Measurements from ENCODE around the gene GNAS. TPM values are rescaled to one million over a fixed set of nuclear protein-coding genes. Genes with fewer than 3 reads are reported as not detected.
A peak's percentile ranks its signal among the peaks of the same experiment; 100 is the strongest.

The GNAS gene
- total RNA-seq, 1 donor = 366 TPM

- TF ChIP-seq CTCF (IDR thresholded peaks at IDR 0.05; ENCODE audit: extremely low read depth, low read depth, low read length) = no peak
- peak overlapping the region; percentile 94 for H3K4me2 ChIP-seq (ENCODE audit: insufficient read depth, low read length)
- DNase-seq (ENCODE audit: insufficient read length, low spot score, missing footprints) = no peak
- H3K27ac ChIP-seq (ENCODE audit: low read depth, low read length) = peak overlapping the region; percentile 65
- peaks cover 34% of the 10 kb centered on the region for H3K4me1 ChIP-seq (ENCODE audit: insufficient read depth, low read length)
- H2AFZ ChIP-seq (ENCODE audit: low read length) = peak overlapping the region; percentile 47
- no peaks in the 10 kb centered on the region for H3K27me3 ChIP-seq (ENCODE audit: insufficient read depth, low read length)
- H4K20me1 ChIP-seq (ENCODE audit: insufficient read depth, low read length) = peaks cover 36% of the 10 kb centered on the region
- peaks cover 48% of the 10 kb centered on the region for H3K79me2 ChIP-seq (ENCODE audit: insufficient read depth, low read length)
- peak overlapping the region; percentile 91 for H3K4me3 ChIP-seq (ENCODE audit: insufficient read depth, low read length)
- H3K36me3 ChIP-seq (ENCODE audit: insufficient read depth, low read length) = peaks cover 12% of the 10 kb centered on the region
- H3K9me3 ChIP-seq (ENCODE audit: low read depth, low read length) = no peaks in the 10 kb centered on the region
Measured at GRCh38 chr20:58891718-58892140, 39.2 kb downstream of the GNAS start.

- H2AFZ ChIP-seq (ENCODE audit: low read length) = peak overlapping the region; percentile 47
- no peaks in the 10 kb centered on the region for H3K27me3 ChIP-seq (ENCODE audit: insufficient read depth, low read length)
- H3K9me3 ChIP-seq (ENCODE audit: low read depth, low read length) = no peaks in the 10 kb centered on the region
- peak; percentile 96 for DNase-seq (ENCODE audit: insufficient read length, low spot score, missing footprints)
- H4K20me1 ChIP-seq (ENCODE audit: insufficient read depth, low read length) = peaks cover 41% of the 10 kb centered on the region
- peak overlapping the region; percentile 94 for H3K4me2 ChIP-seq (ENCODE audit: insufficient read depth, low read length)
- TF ChIP-seq CTCF (IDR thresholded peaks at IDR 0.05; ENCODE audit: extremely low read depth, low read depth, low read length) = no peak
- peaks cover 54% of the 10 kb centered on the region for H3K79me2 ChIP-seq (ENCODE audit: insufficient read depth, low read length)
- H3K4me1 ChIP-seq (ENCODE audit: insufficient read depth, low read length) = peaks cover 34% of the 10 kb centered on the region
- peaks cover 12% of the 10 kb centered on the region for H3K36me3 ChIP-seq (ENCODE audit: insufficient read depth, low read length)
- H3K4me3 ChIP-seq (ENCODE audit: insufficient read depth, low read length) = peak overlapping the region; percentile 91
- peak overlapping the region; percentile 79 for H3K27ac ChIP-seq (ENCODE audit: low read depth, low read length)
Measured at GRCh38 chr20:58892141-58892931, 39.8 kb downstream of the GNAS start.

- Histone ChIP-seq H3K4me1 (ENCODE audit: insufficient read depth, low read length) (peaks cover 34% of the 10 kb centered on the region), H4K20me1 (ENCODE audit: insufficient read depth, low read length) (peaks cover 41% of the 10 kb centered on the region), H3K79me2 (ENCODE audit: insufficient read depth, low read length) (peaks cover 59% of the 10 kb centered on the region), H2AFZ (ENCODE audit: low read length) (no peak overlapping the region), H3K4me2 (ENCODE audit: insufficient read depth, low read length) (peak overlapping the region; percentile 94), H3K36me3 (ENCODE audit: insufficient read depth, low read length) (peaks cover 12% of the 10 kb centered on the region), H3K27me3 (ENCODE audit: insufficient read depth, low read length) (no peaks in the 10 kb centered on the region), H3K27ac (ENCODE audit: low read depth, low read length) (peak overlapping the region; percentile 79), H3K4me3 (ENCODE audit: insufficient read depth, low read length) (peak overlapping the region; percentile 91), H3K9me3 (ENCODE audit: low read depth, low read length) (no peaks in the 10 kb centered on the region)
- TF ChIP-seq CTCF (IDR thresholded peaks at IDR 0.05; ENCODE audit: extremely low read depth, low read depth, low read length) = no peak
- no peak for DNase-seq (ENCODE audit: insufficient read length, low spot score, missing footprints)
Measured at GRCh38 chr20:58892932-58893224, 40.4 kb downstream of the GNAS start.

GRCh38 chr20:58893355-58894120 lies 41.0 kb downstream of the GNAS start:
- H3K4me1 ChIP-seq (ENCODE audit: insufficient read depth, low read length) = peaks cover 30% of the 10 kb centered on the region
- peak overlapping the region; percentile 79 for H3K27ac ChIP-seq (ENCODE audit: low read depth, low read length)
- H4K20me1 ChIP-seq (ENCODE audit: insufficient read depth, low read length) = peaks cover 43% of the 10 kb centered on the region

More at GRCh38 chr20:58893355-58894120, 41.0 kb downstream of the GNAS start:
- Histone ChIP-seq H3K9me3 (ENCODE audit: low read depth, low read length) (no peaks in the 10 kb centered on the region), H3K36me3 (ENCODE audit: insufficient read depth, low read length) (peaks cover 15% of the 10 kb centered on the region), H3K4me2 (ENCODE audit: insufficient read depth, low read length) (peak overlapping the region; percentile 94), H2AFZ (ENCODE audit: low read length) (no peak overlapping the region), H3K27me3 (ENCODE audit: insufficient read depth, low read length) (no peaks in the 10 kb centered on the region), H3K4me3 (ENCODE audit: insufficient read depth, low read length) (peak overlapping the region; percentile 91), H3K79me2 (ENCODE audit: insufficient read depth, low read length) (peaks cover 66% of the 10 kb centered on the region)
- DNase-seq (ENCODE audit: insufficient read length, low spot score, missing footprints) = no peak
- no peak for TF ChIP-seq CTCF (IDR thresholded peaks at IDR 0.05; ENCODE audit: extremely low read depth, low read depth, low read length)

Data from osteoblast (primary cell).